Esophagus squamous epithelium (tissue), 4 donors: ENCODE results near the gene FAAP20.

Source experiments
- POLR2A ChIP-seq, 4 donors: fragments of 450-650 bp; IDR thresholded peaks; one replicate each; pipeline ENCODE4 v1.6.1; 2017; ENCODE audit warnings: antibody characterized with exemption in 4 of 4, mild to moderate bottlenecking in 4 of 4, moderate library complexity in 3 of 4
- TF ChIP-seq, protein P1 (sequence below), 6 experiments: fragments of 450-650 bp in 4 of 6; fragments of 200-600 bp in 2 of 6; sonication (generic) in 2 of 6; IDR thresholded peaks; one replicate each; pipeline ENCODE4 v1.5.1; 2016 to 2019; ENCODE audit warnings: antibody characterized with exemption in 6 of 6, mild to moderate bottlenecking in 4 of 6, moderate library complexity in 4 of 6

DNA sequence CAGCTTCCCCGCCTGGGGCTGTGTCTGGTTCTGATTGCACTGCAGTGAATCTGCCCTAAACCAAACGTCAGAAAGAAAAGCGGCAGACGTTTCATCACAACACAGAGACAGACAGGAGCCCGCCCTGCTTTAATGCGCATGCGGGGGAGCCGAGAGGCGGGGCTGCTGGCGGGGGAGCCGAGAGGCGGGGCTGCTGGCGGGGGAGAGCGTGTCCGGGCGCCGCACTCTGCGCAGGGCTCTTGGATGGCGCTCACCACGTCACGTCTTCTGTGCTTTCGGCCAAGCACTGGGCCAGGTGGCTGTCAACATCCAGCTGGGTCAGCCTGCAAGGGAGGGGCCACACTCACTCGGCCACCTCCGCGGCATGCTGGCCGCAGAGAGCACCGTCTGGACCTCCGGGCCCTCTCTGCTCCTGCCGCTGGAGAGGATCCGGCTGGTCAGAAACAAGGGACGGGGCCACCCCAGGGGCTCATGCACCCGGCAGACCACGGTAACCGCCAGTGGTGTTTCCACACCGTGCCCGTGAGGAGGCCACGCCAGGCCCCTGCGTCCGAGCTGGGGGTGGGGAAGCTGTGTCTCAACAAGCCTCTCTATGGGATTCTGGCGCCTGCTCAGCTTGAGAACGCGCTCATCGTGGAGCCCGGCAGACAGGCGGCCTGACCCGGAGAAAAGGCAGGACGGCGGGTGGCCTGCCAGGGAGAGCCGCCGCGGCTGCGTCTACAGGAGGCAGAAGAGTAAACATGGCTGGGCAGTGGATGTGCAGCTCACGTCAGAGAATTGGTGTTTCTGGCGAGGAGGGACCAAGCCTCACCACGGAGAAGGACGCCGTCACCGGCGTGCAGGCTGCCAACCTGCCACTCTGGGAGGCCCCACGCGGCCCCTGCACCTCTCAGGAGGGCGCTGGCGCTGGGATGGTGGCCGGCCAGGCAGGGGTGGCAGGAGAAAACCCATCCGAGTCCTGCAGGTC, 4.8 kb downstream of the FAAP20 start:
- peak in 3 of 4 donors; percentile 4 to 80 (median 42) for TF ChIP-seq POLR2A (IDR thresholded peaks at IDR 0.05)
- TF ChIP-seq, protein P1, sequence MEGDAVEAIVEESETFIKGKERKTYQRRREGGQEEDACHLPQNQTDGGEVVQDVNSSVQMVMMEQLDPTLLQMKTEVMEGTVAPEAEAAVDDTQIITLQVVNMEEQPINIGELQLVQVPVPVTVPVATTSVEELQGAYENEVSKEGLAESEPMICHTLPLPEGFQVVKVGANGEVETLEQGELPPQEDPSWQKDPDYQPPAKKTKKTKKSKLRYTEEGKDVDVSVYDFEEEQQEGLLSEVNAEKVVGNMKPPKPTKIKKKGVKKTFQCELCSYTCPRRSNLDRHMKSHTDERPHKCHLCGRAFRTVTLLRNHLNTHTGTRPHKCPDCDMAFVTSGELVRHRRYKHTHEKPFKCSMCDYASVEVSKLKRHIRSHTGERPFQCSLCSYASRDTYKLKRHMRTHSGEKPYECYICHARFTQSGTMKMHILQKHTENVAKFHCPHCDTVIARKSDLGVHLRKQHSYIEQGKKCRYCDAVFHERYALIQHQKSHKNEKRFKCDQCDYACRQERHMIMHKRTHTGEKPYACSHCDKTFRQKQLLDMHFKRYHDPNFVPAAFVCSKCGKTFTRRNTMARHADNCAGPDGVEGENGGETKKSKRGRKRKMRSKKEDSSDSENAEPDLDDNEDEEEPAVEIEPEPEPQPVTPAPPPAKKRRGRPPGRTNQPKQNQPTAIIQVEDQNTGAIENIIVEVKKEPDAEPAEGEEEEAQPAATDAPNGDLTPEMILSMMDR (IDR thresholded peaks at IDR 0.05), result peak in 1 of 6 experiments; percentile 30
